Neuronal stem cell (in vitro differentiated cells): ENCODE measurements around the gene PCBP3.

Source experiments
- DNase-seq: peaks from one replicate; pipeline ENCODE4 v3.0.0-alpha.2; 2013; ENCODE audit warnings: low spot score
- H2AFZ ChIP-seq: one replicate; pipeline ENCODE4 v1.6.1; 2013; ENCODE audit warnings: mild to moderate bottlenecking, low read length, inconsistent platforms
- H2AK5ac ChIP-seq: 2 replicates; pipeline ENCODE4 v1.6.1; 2013; ENCODE audit warnings: low read depth, mild to moderate bottlenecking, inconsistent platforms, low read length, moderate library complexity, mixed read lengths
- H2BK120ac ChIP-seq: 2 replicates; pipeline ENCODE4 v1.6.1; 2013; ENCODE audit warnings: low read depth, mild to moderate bottlenecking, inconsistent platforms, low read length, moderate library complexity, mixed read lengths
- H2BK12ac ChIP-seq: one replicate; pipeline ENCODE4 v1.6.1; 2013; ENCODE audit warnings: low read length, inconsistent platforms
- H2BK15ac ChIP-seq: 2 replicates; pipeline ENCODE4 v1.6.1; 2013; ENCODE audit warnings: mild to moderate bottlenecking, low read length, inconsistent platforms, mixed read lengths
- H2BK5ac ChIP-seq: one replicate; pipeline ENCODE4 v1.6.1; 2013; ENCODE audit warnings: inconsistent platforms, mild to moderate bottlenecking, low read length, moderate library complexity
- H3K14ac ChIP-seq: one replicate; pipeline ENCODE4 v1.6.1; 2013; ENCODE audit warnings: low read length, inconsistent platforms
- H3K18ac ChIP-seq: 2 replicates; pipeline ENCODE4 v1.6.1; 2013; ENCODE audit warnings: low read length, inconsistent platforms
- H3K23ac ChIP-seq: 2 replicates; pipeline ENCODE4 v1.6.1; 2013; ENCODE audit warnings: low read depth, mild to moderate bottlenecking, mixed read lengths, low read length, inconsistent platforms; ENCODE audit not compliant: poor library complexity
- H3K27ac ChIP-seq: replicated peaks from 3 replicates; pipeline ENCODE4 v1.5.1; 2013; ENCODE audit warnings: low read length, inconsistent platforms
- H3K27me3 ChIP-seq, 3 experiments: 2 replicates each; pipeline ENCODE4 v1.6.1; 2013; ENCODE audit warnings: low read length in 3 of 3, mild to moderate bottlenecking in 2 of 3, inconsistent platforms in 1 of 3, low read depth in 1 of 3, mixed read lengths in 1 of 3, moderate library complexity in 1 of 3; ENCODE audit not compliant: control insufficient read depth in 3 of 3, insufficient read depth in 3 of 3
- H3K36me3 ChIP-seq, 2 donors: replicated peaks in 1 of 2; 2 replicates each; pipeline ENCODE4 v1.6.1; 2013; ENCODE audit warnings: low read length in 2 of 2; ENCODE audit not compliant: control insufficient read depth in 2 of 2, insufficient read depth in 2 of 2
- H3K4ac ChIP-seq: 2 replicates; pipeline ENCODE4 v1.6.1; 2013; ENCODE audit warnings: inconsistent platforms, mild to moderate bottlenecking, low read length, moderate library complexity
- H3K4me1 ChIP-seq, 2 donors: 1 replicate in 1 of 2; 2 replicates in 1 of 2; pipeline ENCODE4 v1.6.1; 2013; ENCODE audit warnings: low read length in 2 of 2, low read depth in 1 of 2; ENCODE audit not compliant: control insufficient read depth in 2 of 2, insufficient read depth in 1 of 2
- H3K4me2 ChIP-seq: one replicate; pipeline ENCODE4 v1.6.1; 2013; ENCODE audit warnings: mild to moderate bottlenecking, low read length, inconsistent platforms; ENCODE audit not compliant: insufficient read depth, poor library complexity, severe bottlenecking
- H3K4me3 ChIP-seq, 2 donors: 2 replicates each; pipeline ENCODE4 v1.5.1; 2013; ENCODE audit warnings: low read length in 2 of 2, mild to moderate bottlenecking in 2 of 2, inconsistent platforms in 1 of 2, moderate library complexity in 1 of 2
- H3K79me1 ChIP-seq: one replicate; pipeline ENCODE4 v1.6.1; 2013; ENCODE audit warnings: low read depth, mild to moderate bottlenecking, inconsistent platforms, low read length, moderate library complexity
- H3K9ac ChIP-seq: one replicate; pipeline ENCODE4 v1.6.1; 2013; ENCODE audit warnings: mild to moderate bottlenecking, low read depth, low read length, inconsistent platforms; ENCODE audit not compliant: poor library complexity
- H3K9me3 ChIP-seq, 2 donors: replicated peaks in 1 of 2; 2 replicates each; pipeline versions ENCODE3 to v1.6.1; 2013; ENCODE audit warnings: low read length in 2 of 2, mild to moderate bottlenecking in 2 of 2, inconsistent platforms in 1 of 2, low read depth in 1 of 2, mixed read lengths in 1 of 2, moderate library complexity in 1 of 2; ENCODE audit not compliant: control insufficient read depth in 2 of 2, insufficient read depth in 1 of 2
- H4K8ac ChIP-seq: one replicate; pipeline ENCODE4 v1.6.1; 2013; ENCODE audit warnings: low read depth, mild to moderate bottlenecking, inconsistent platforms, low read length, moderate library complexity
- H4K91ac ChIP-seq: one replicate; pipeline ENCODE4 v1.6.1; 2013; ENCODE audit warnings: low read length, low read depth, mild to moderate bottlenecking, inconsistent platforms; ENCODE audit not compliant: poor library complexity
- WGBS, 2 donors: extraction: QIAGEN DNeasy Blood & Tissue Kit; methylation state at CpG; one replicate each; pipeline ENCODE4 v1.1.7; 2013; ENCODE audit warnings: missing lambda C conversion rate in 2 of 2, mixed read lengths in 1 of 2; ENCODE audit not compliant: insufficient read length in 2 of 2, insufficient replicate concordance in 1 of 2; ENCODE audit errors: extremely low coverage in 2 of 2; 5-methylcytosine and 5-hydroxymethylcytosine counted together

Gene PCBP3

GRCh38 chr21:45768011-45768739, 124.7 kb downstream of the PCBP3 start:
- Histone ChIP-seq H2AFZ (no peak overlapping the region), H2BK12ac (no peak overlapping the region), H3K4me3 (peak overlapping the region in 1 of 2 donors; percentile 16), H2BK5ac (no peak overlapping the region), H3K27me3 (no peaks in the 10 kb centered on the region), H3K4ac (no peak overlapping the region), H3K9me3 (no peaks in the 10 kb centered on the region), H3K36me3 (no peaks in the 10 kb centered on the region), H3K4me1 (peaks cover 0 to 5% of the 10 kb centered on the region in 2 donors), H2BK120ac (no peak overlapping the region), H3K18ac (peak overlapping the region; percentile 11), H3K27ac (no peak overlapping the region), H3K23ac (no peak overlapping the region), H2BK15ac (peak overlapping the region; percentile 29), H3K14ac (no peak overlapping the region), H3K4me2 (no peak overlapping the region), H2AK5ac (peak overlapping the region; percentile 8), H4K8ac (no peak overlapping the region), H3K79me1 (no peaks in the 10 kb centered on the region), H3K9ac (no peak overlapping the region), H4K91ac (no peak overlapping the region)
- DNase-seq, result no peak
- no CpG with 5 or more reads among the region's 11 CpGs for WGBS, 2 donors

GRCh38 chr21:45768740-45769048, 125.2 kb downstream of the PCBP3 start:
- H3K18ac ChIP-seq, result peak overlapping the region; percentile 8
- no peak overlapping the region for H2AK5ac ChIP-seq
- H2AFZ ChIP-seq, result no peak overlapping the region
- no peaks in the 10 kb centered on the region for H3K9me3 ChIP-seq
- no peak overlapping the region for H2BK120ac ChIP-seq
- H3K4me1 ChIP-seq, result peaks cover 0 to 5% of the 10 kb centered on the region in 2 donors
- no peak overlapping the region for H3K27ac ChIP-seq
- H3K79me1 ChIP-seq, result no peaks in the 10 kb centered on the region
- no peak overlapping the region for H3K23ac ChIP-seq
- no CpG with 5 or more reads among the region's 11 CpGs for WGBS, 2 donors
- no peak for DNase-seq
- H4K8ac ChIP-seq, result no peak overlapping the region
- no peak overlapping the region for H3K9ac ChIP-seq
- no peak overlapping the region for H4K91ac ChIP-seq
- H2BK15ac ChIP-seq, result no peak overlapping the region
- no peaks in the 10 kb centered on the region for H3K36me3 ChIP-seq
- no peaks in the 10 kb centered on the region for H3K27me3 ChIP-seq
- no peak overlapping the region for H3K4ac ChIP-seq
- H3K14ac ChIP-seq, result no peak overlapping the region
- H2BK5ac ChIP-seq, result no peak overlapping the region
- no peak overlapping the region for H2BK12ac ChIP-seq
- no peak overlapping the region for H3K4me2 ChIP-seq
- no peak overlapping the region for H3K4me3 ChIP-seq

- Histone ChIP-seq H3K9me3 (no peaks in the 10 kb centered on the region), H3K4ac (no peak overlapping the region), H2BK5ac (no peak overlapping the region), H3K79me1 (no peaks in the 10 kb centered on the region), H2BK12ac (no peak overlapping the region), H3K4me2 (no peak overlapping the region), H4K8ac (no peak overlapping the region), H2BK120ac (no peak overlapping the region), H3K36me3 (no peaks in the 10 kb centered on the region), H3K4me1 (peaks cover 0 to 5% of the 10 kb centered on the region in 2 donors), H3K14ac (no peak overlapping the region), H3K23ac (no peak overlapping the region), H4K91ac (no peak overlapping the region), H2AFZ (no peak overlapping the region), H3K27ac (no peak overlapping the region), H2AK5ac (peak overlapping the region; percentile 5), H3K27me3 (no peaks in the 10 kb centered on the region), H3K4me3 (no peak overlapping the region), H2BK15ac (no peak overlapping the region), H3K18ac (peak overlapping the region; percentile 36), H3K9ac (no peak overlapping the region)
- no peak for DNase-seq
- WGBS, 2 donors, result no CpG with 5 or more reads among the region's 14 CpGs
These were observed 125.8 kb downstream of the PCBP3 start for GRCh38 chr21:45769294-45769693.

- no peak overlapping the region for H2BK12ac ChIP-seq
- no peaks in the 10 kb centered on the region for H3K27me3 ChIP-seq
- no peak overlapping the region for H2BK5ac ChIP-seq
- H3K4me1 ChIP-seq, result peaks cover 0 to 5% of the 10 kb centered on the region in 2 donors
- no peak overlapping the region for H2AK5ac ChIP-seq
- no peak overlapping the region for H3K4me2 ChIP-seq
- DNase-seq, result no peak
- H3K36me3 ChIP-seq, result no peaks in the 10 kb centered on the region
- H4K91ac ChIP-seq, result no peak overlapping the region
- no peaks in the 10 kb centered on the region for H3K79me1 ChIP-seq
- H3K14ac ChIP-seq, result no peak overlapping the region
- H3K27ac ChIP-seq, result no peak overlapping the region
- H3K18ac ChIP-seq, result peak overlapping the region; percentile 55
- no CpG with 5 or more reads among the region's 16 CpGs for WGBS, 2 donors
- no peak overlapping the region for H2BK120ac ChIP-seq
- no peak overlapping the region for H3K23ac ChIP-seq
- no peak overlapping the region for H3K4me3 ChIP-seq
- H3K9me3 ChIP-seq, result no peaks in the 10 kb centered on the region
- H3K9ac ChIP-seq, result no peak overlapping the region
- no peak overlapping the region for H2AFZ ChIP-seq
- H3K4ac ChIP-seq, result no peak overlapping the region
- no peak overlapping the region for H4K8ac ChIP-seq
- H2BK15ac ChIP-seq, result no peak overlapping the region
These were observed 126.4 kb downstream of the PCBP3 start for GRCh38 chr21:45769896-45770295.
